ENCODE results near the gene SNRNP48. TPM values are rescaled to one million over a fixed set of nuclear protein-coding genes. Genes with fewer than 3 reads are reported as not detected.

SNRNP48 gene
- total RNA-seq, 1 experiment from 2014 or later: 29.4 TPM

- Histone ChIP-seq H3K4me3 (ENCODE audit: low read depth, low read length, poor library complexity, severe bottlenecking) (no peak overlapping the region), H3K27ac (ENCODE audit: low read depth, low read length, poor library complexity, severe bottlenecking) (no peak overlapping the region), H3K27me3 (replicated peaks; ENCODE audit: insufficient read depth, low read depth, low read length, poor library complexity) (peaks cover 7% of the 10 kb centered on the region), H3K4me1 (ENCODE audit: insufficient read depth, low read length, poor library complexity, severe bottlenecking) (no peaks in the 10 kb centered on the region), H3K36me3 (ENCODE audit: insufficient read depth, low read length, poor library complexity, severe bottlenecking) (no peaks in the 10 kb centered on the region), H3K9me3 (ENCODE audit: low read depth, low read length, poor library complexity, severe bottlenecking) (no peaks in the 10 kb centered on the region)
- BruUV-seq (replicated peaks): no TSS peak
- POLR2A ChIA-PET (ENCODE audit: low non-redundant PET): no interaction called here
- CTCF ChIA-PET: no interaction called here
- TF ChIP-seq, protein P1, sequence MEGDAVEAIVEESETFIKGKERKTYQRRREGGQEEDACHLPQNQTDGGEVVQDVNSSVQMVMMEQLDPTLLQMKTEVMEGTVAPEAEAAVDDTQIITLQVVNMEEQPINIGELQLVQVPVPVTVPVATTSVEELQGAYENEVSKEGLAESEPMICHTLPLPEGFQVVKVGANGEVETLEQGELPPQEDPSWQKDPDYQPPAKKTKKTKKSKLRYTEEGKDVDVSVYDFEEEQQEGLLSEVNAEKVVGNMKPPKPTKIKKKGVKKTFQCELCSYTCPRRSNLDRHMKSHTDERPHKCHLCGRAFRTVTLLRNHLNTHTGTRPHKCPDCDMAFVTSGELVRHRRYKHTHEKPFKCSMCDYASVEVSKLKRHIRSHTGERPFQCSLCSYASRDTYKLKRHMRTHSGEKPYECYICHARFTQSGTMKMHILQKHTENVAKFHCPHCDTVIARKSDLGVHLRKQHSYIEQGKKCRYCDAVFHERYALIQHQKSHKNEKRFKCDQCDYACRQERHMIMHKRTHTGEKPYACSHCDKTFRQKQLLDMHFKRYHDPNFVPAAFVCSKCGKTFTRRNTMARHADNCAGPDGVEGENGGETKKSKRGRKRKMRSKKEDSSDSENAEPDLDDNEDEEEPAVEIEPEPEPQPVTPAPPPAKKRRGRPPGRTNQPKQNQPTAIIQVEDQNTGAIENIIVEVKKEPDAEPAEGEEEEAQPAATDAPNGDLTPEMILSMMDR (conservative IDR thresholded peaks at IDR 0.05; ENCODE audit: low read depth, low read length): no peak
- TF ChIP-seq EZH2 (IDR thresholded peaks at IDR 0.05; ENCODE audit: borderline replicate concordance, low read depth, low read length, poor library complexity, severe bottlenecking): no peak
- no peak for DNase-seq (ENCODE audit: low spot score)
- intact Hi-C loops (cut with micrococcal nuclease; ENCODE audit: unreplicated experiment): no loop called here
These were observed 71.4 kb downstream of the SNRNP48 start for GRCh38 chr6:7661364-7661763.

Other genes with a start within 250 kb of the SNRNP48 start
- 0.19 and 0.31 TPM in 2 replicates for gene CAGE1, start 200.5 kb upstream of the SNRNP48 start, total RNA-seq (2021)
- 54.1 and 56.5 TPM in 2 replicates for gene RIOK1, start 200.4 kb upstream of the SNRNP48 start, total RNA-seq (2021)
- gene DSP, start 48.5 kb upstream of the SNRNP48 start, total RNA-seq (2021): 0.28 and 0.46 TPM in 2 replicates
- gene BMP6, start 135.9 kb downstream of the SNRNP48 start, total RNA-seq (2021): 1.7 and 1.9 TPM in 2 replicates